GM19452 (cell line): ENCODE measurements around the gene GP9.
"Not testable (repeated sequence)": the region's sequence is repeated elsewhere in the genome, so short reads cannot be mapped to it uniquely, and the experiment has no call there.

Experiments
- ATAC-seq: cut with Tn5 transposase; IDR thresholded peaks from one replicate; pipeline ENCODE4 v1.9.1; 2021; ENCODE audit not compliant: unreplicated experiment

Gene GP9

GRCh38 chr3:129047553-129047839 lies 13.1 kb upstream of the GP9 start:
- ATAC-seq: no peak

- no peak for ATAC-seq
Measured at GRCh38 chr3:129050556-129051295, 9.9 kb upstream of the GP9 start.

- ATAC-seq: no peak
Measured at GRCh38 chr3:129051871-129052340, 8.7 kb upstream of the GP9 start.

GRCh38 chr3:129052675-129053074 lies 7.9 kb upstream of the GP9 start:
- ATAC-seq: no peak

- ATAC-seq: no peak
Measured at GRCh38 chr3:129054605-129055104, 5.9 kb upstream of the GP9 start.

- no peak for ATAC-seq
Measured at GRCh38 chr3:129056451-129057173, 4.0 kb upstream of the GP9 start.

- ATAC-seq: no peak
Measured at GRCh38 chr3:129057249-129057648, 3.3 kb upstream of the GP9 start.

- ATAC-seq: peak; percentile 56
Measured at GRCh38 chr3:129058441-129059200, 2.0 kb upstream of the GP9 start.

GRCh38 chr3:129059311-129059958 lies 1.1 kb upstream of the GP9 start:
- ATAC-seq: no peak

GRCh38 chr3:129061023-129061887 lies 676 bp downstream of the GP9 start:
- no peak for ATAC-seq

- no peak for ATAC-seq
Measured at GRCh38 chr3:129061888-129062834, 1.6 kb downstream of the GP9 start.

- ATAC-seq: no peak
Measured at GRCh38 chr3:129063091-129063640, 2.6 kb downstream of the GP9 start.

GRCh38 chr3:129063841-129064482 lies 3.4 kb downstream of the GP9 start:
- no peak for ATAC-seq

- no peak for ATAC-seq
Measured at GRCh38 chr3:129065016-129065719, 4.6 kb downstream of the GP9 start.

GRCh38 chr3:129065720-129066073 lies 5.1 kb downstream of the GP9 start:
- no peak for ATAC-seq

- not testable (repeated sequence) for ATAC-seq
Measured at GRCh38 chr3:129067719-129068118, 7.1 kb downstream of the GP9 start.

- no peak for ATAC-seq
Measured at GRCh38 chr3:129068291-129068886, 7.8 kb downstream of the GP9 start.
